HG03064 (cell line): ENCODE results near the gene GSTO2.
"Not testable (repeated sequence)": the region's sequence is repeated elsewhere in the genome, so short reads cannot be mapped to it uniquely, and the experiment has no call there.

Experiments
- ATAC-seq: cut with Tn5 transposase; IDR thresholded peaks from one replicate; pipeline ENCODE4 v1.9.1; 2021; ENCODE audit warnings: low read depth; ENCODE audit not compliant: unreplicated experiment

The GSTO2 gene

GRCh38 chr10:104268713-104269645 is at the start of gene GSTO2:
GSTO2 (plus strand) TSS chr10:104269184; CDS start chr10:104274916, 5,732 bp downstream.
- ATAC-seq, result peak; percentile 99

GRCh38 chr10:104220522-104220921 is 48.5 kb upstream of the GSTO2 start:
- no peak for ATAC-seq

- no peak for ATAC-seq
These were observed 45.7 kb upstream of the GSTO2 start for GRCh38 chr10:104223304-104223703.

GRCh38 chr10:104230490-104230889 is 38.5 kb upstream of the GSTO2 start:
- ATAC-seq, result no peak

GRCh38 chr10:104231784-104232612 is 37.0 kb upstream of the GSTO2 start, which contains the start of gene CFAP43:
CFAP43 (minus strand) TSS chr10:104232364; CDS start chr10:104232246, 118 bp downstream.
- peak; percentile 100 for ATAC-seq

GRCh38 chr10:104232613-104233102 is 36.3 kb upstream of the GSTO2 start:
- ATAC-seq, result peak; percentile 4

GRCh38 chr10:104233817-104234216 is 35.2 kb upstream of the GSTO2 start:
- ATAC-seq, result no peak

GRCh38 chr10:104234934-104235333 is 34.0 kb upstream of the GSTO2 start:
- ATAC-seq, result no peak

GRCh38 chr10:104235801-104236200 is 33.2 kb upstream of the GSTO2 start:
- no peak for ATAC-seq

GRCh38 chr10:104240078-104240477 is 28.9 kb upstream of the GSTO2 start:
- ATAC-seq, result no peak

GRCh38 chr10:104242545-104242944 is 26.4 kb upstream of the GSTO2 start:
- ATAC-seq, result no peak

- not testable (repeated sequence) for ATAC-seq
These were observed 26.0 kb upstream of the GSTO2 start for GRCh38 chr10:104243009-104243408.

- no peak for ATAC-seq
These were observed 25.5 kb upstream of the GSTO2 start for GRCh38 chr10:104243512-104243911.

GRCh38 chr10:104245066-104245632 is 23.8 kb upstream of the GSTO2 start:
- no peak for ATAC-seq

GRCh38 chr10:104246976-104247375 is 22.0 kb upstream of the GSTO2 start:
- no peak for ATAC-seq

- no peak for ATAC-seq
These were observed 21.4 kb upstream of the GSTO2 start for GRCh38 chr10:104247513-104248146.

GRCh38 chr10:104248931-104249330 is 20.1 kb upstream of the GSTO2 start:
- not testable (repeated sequence) for ATAC-seq

- no peak for ATAC-seq
These were observed 18.6 kb upstream of the GSTO2 start for GRCh38 chr10:104250371-104250770.

GRCh38 chr10:104251443-104251842 is 17.5 kb upstream of the GSTO2 start:
- no peak for ATAC-seq

GRCh38 chr10:104252368-104252767 is 16.6 kb upstream of the GSTO2 start:
- no peak for ATAC-seq
